GM19238 (cell line): ENCODE data around the gene KDM5B.
"Not testable (repeated sequence)": the region's sequence is repeated elsewhere in the genome, so short reads cannot be mapped to it uniquely, and the experiment has no call there.

ENCODE experiments used
- DNase-seq: peaks from one replicate; pipeline ENCODE4 v3.0.0; 2011; ENCODE audit warnings: low spot score; ENCODE audit not compliant: insufficient read length

The KDM5B gene

DNA sequence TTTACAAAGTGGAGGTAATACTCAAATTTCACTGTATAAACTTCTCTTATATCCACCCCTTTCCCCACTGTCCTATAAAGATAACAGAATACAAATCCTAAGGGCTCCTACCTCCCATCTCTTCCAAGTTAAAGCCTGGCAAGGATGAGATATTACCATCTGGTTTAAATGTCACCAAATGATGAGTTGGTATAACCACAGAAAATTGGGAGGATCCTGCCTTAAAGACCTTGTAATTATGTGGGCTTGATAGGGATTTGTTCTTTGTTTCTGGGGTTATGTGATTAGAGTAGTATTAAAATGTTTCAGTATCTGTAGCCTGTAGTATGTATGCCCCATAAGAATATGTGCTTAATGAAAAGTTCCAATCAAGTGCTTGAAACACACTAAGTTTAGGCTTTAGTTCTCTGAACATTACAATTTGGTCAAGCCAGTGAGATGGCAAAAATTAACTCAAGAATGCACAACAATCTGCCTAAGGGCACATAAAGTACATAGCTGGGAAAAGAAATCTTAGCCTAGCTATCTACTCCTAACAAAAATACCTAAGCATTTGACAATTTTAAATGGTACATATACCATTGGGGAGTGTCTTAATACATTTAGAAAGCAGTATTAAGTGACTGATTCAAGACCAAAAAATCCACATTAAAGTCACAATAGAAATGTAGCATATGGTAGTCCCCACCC is 14.0 kb downstream of the KDM5B start:
- no peak for DNase-seq

GRCh38 chr1:202791077-202791747 is 17.0 kb downstream of the KDM5B start:
- DNase-seq = no peak

DNA sequence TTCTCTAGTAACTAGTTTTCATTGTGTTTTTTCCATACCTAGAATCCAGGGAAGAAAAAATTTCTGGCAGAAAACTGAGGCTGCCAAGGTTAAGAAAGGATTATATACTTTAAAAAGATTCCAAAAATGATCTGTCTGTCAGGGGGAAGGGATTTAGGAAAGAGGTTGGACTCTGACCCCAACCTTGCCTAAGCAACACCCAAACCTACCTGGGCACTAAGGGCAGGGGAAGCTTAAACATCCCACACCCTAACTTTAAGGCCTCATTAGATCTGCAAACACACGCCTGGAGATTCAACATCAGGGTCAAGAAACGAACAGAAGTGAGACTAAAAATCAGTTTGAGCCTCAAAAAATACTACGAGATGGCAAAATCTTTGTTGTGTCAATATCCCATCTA is 19.4 kb downstream of the KDM5B start:
- no peak for DNase-seq

- DNase-seq = no peak
These were observed 21.4 kb downstream of the KDM5B start for GRCh38 chr1:202786804-202787203.

DNA sequence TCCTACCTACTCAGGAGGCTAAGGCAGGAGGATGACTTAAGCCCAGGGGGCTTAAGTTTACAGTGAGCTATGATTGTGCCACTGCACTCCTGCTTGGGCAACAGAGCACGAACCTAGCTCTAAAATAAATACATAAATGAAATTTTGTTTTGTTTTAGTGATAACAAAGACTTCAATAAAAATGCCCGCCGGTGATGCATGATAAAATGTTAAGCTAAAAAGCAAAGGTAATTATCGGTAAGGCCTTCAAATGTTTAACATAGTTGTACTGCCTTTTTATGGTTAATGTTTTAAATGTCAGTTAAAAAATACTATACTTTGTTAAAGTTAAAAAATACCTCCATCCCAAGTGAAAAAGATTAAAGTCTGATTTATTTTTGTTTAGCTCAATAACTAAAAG is 27.0 kb downstream of the KDM5B start:
- DNase-seq = no peak

GRCh38 chr1:202770135-202770534 is 38.1 kb downstream of the KDM5B start:
- no peak for DNase-seq

GRCh38 chr1:202765721-202766120 is 42.5 kb downstream of the KDM5B start:
- no peak for DNase-seq

- no peak for DNase-seq
These were observed 46.2 kb downstream of the KDM5B start for GRCh38 chr1:202762019-202762418.

DNA sequence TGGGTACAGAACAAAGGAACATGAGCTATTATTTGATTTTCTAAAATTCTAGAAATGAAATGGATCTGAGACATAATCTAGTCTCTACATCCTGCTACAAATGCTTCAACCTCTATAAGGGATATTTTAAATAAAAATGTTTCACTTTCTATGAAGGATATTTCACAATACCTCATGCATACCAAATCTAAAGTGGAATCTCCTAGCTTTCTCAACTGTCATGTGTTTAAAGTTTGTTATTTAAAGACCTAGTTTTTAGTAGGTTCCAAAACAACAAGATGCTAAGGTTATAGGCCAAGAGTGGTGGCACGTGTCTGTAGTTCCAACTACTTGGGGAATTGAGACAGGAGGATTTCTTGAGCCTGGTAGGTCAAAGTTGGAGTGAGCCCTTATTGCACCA is 47.6 kb downstream of the KDM5B start:
- DNase-seq = no peak

GRCh38 chr1:202756391-202756790 is 51.8 kb downstream of the KDM5B start:
- no peak for DNase-seq

DNA sequence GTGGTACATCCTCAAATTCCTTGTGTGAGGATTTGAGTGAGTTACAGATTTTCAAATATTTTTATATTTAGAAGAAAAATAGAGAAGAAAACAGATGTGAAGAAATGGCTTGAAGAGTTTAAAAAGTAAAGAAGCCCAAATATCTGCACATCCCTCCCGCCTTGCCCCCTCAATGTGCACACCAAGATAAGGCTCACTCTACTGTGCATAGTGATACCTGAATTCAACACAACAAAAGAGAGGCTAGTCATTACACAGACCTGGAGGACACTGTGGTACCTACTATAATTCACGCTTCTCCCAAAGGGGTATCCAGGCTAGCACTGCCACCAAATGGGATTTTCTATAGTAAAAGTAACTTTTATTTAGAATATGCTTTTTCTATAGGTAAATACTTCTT is 53.9 kb downstream of the KDM5B start:
- no peak for DNase-seq

GRCh38 chr1:202752774-202753173 is 55.4 kb downstream of the KDM5B start:
- DNase-seq = no peak

- no peak for DNase-seq
These were observed 57.5 kb downstream of the KDM5B start for GRCh38 chr1:202750761-202751160.

GRCh38 chr1:202750024-202750423 is 58.2 kb downstream of the KDM5B start:
- DNase-seq = no peak

- DNase-seq = no peak
These were observed 62.8 kb downstream of the KDM5B start for GRCh38 chr1:202745323-202745888.

DNA sequence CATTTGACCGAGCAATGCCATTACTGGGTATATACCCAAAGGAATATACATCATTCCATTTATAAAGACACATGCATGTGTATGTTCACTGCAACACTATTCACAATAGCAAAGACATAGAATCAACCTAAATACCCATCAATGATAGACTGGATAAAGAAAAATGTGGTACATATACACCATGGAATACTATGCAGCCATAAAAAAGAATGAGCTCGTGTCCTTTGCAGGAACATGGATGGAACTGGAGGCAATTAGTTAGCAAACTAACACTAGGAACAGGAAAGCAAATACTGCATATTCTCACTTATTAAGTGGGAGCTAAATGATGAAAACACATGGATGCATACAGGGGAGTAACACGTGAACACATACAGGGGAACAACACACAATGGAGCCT is 63.5 kb downstream of the KDM5B start:
- DNase-seq = not testable (repeated sequence)

GRCh38 chr1:202742496-202742895 is 65.7 kb downstream of the KDM5B start:
- no peak for DNase-seq

DNA sequence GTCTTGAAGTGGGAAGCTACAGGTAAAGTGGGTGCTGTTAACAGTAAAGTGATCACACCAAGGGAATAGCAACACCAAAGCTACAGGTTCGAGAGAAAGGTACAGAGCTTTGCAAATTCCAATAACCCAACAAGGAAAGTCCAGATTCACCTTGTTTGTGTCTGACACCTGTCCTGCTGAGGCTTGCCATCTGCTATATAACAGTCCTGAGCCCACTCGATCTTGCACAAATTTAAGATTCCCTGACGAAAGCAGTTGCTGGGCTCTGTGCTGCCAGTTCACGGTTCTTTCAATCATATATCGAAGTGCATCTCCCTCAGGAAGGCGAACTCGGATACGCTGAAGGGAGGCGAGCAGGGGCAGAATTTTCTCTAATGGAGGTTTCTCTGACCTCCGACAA is 75.0 kb downstream of the KDM5B start:
- no peak for DNase-seq

GRCh38 chr1:202728951-202729350 is 79.3 kb downstream of the KDM5B start:
- DNase-seq = no peak

GRCh38 chr1:202725526-202725925 is 82.7 kb downstream of the KDM5B start:
- DNase-seq = no peak

DNA sequence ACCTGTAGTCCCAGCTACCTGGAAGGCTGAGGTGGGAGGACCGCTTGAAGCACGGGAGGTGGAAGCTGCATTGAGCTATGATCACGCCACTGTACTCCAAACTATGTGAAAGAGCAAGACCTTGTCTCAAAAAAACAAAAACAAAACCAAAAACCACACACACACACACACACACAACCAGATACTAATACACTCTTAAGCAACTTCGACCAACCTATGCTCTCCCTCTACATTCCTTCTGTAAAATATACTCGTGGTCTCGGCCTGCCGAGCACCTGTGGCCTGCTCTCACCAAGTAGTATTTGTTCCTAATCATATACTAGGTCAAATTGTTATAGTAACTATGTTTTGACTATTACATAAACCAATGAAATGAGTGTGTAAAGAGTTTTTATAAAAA is 84.5 kb downstream of the KDM5B start:
- DNase-seq = no peak

GRCh38 chr1:202723046-202723445 is 85.2 kb downstream of the KDM5B start:
- DNase-seq = not testable (repeated sequence)

DNA sequence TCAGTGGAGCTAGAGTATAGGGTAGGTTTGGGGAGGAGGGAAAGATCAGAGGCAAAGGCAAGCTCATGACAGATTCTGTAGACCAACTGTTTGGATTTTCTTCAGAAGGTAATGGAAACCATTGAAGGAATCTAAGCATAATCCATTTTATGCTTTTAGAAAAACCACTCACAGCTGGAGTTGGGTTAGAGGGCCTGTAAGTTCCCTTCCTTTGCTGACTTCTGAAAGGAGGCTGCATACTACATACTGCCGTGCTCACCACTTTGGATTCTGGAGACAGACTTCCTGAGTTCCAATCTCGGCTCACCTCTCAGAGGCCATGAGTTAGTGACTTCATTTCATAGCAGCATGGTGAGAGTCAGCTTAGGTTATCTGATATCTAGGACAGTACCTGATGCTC is 91.6 kb downstream of the KDM5B start:
- DNase-seq = no peak
